Stimulated activated CD4-positive, alpha-beta T cell treated with anti-CD3 and anti-CD28 coated beads, Interleukin-4, amount 100 ng/mL, for 24 hours (primary cell): Measurements from ENCODE around the gene CALM3.
A peak's percentile ranks its signal among the peaks of the same experiment; 100 is the strongest.
"Not testable (repeated sequence)": the region's sequence is repeated elsewhere in the genome, so short reads cannot be mapped to it uniquely, and the experiment has no call there.

Source experiments
- DNase-seq: peaks from one replicate; pipeline ENCODE4 v3.0.0-alpha.2; 2020

The CALM3 gene

GRCh38 chr19:46601318-46602224 is at the start of gene CALM3:
Gene CALM3 (plus strand): TSS chr19:46601330. CDS start chr19:46601435, 105 bp downstream.
- DNase-seq, result peak; percentile 14

- DNase-seq, result no peak
Measured at GRCh38 chr19:46552891-46553290, 48.2 kb upstream of the CALM3 start.

- no peak for DNase-seq
Measured at GRCh38 chr19:46554161-46554560, 47.0 kb upstream of the CALM3 start.

- no peak for DNase-seq
Measured at GRCh38 chr19:46555628-46556280, 45.4 kb upstream of the CALM3 start.

GRCh38 chr19:46556471-46556870 is 44.7 kb upstream of the CALM3 start:
- not testable (repeated sequence) for DNase-seq

GRCh38 chr19:46559203-46559602 is 41.9 kb upstream of the CALM3 start:
- no peak for DNase-seq

- DNase-seq, result not testable (repeated sequence)
Measured at GRCh38 chr19:46559675-46560074, 41.5 kb upstream of the CALM3 start.

GRCh38 chr19:46564701-46565100 is 36.4 kb upstream of the CALM3 start:
- no peak for DNase-seq

GRCh38 chr19:46571495-46571894 is 29.6 kb upstream of the CALM3 start:
- no peak for DNase-seq

- no peak for DNase-seq
Measured at GRCh38 chr19:46573679-46574498, 27.2 kb upstream of the CALM3 start.

- DNase-seq, result peak; percentile 59
Measured at GRCh38 chr19:46574533-46574932, 26.6 kb upstream of the CALM3 start.

- DNase-seq, result no peak
Measured at GRCh38 chr19:46578450-46578849, 22.7 kb upstream of the CALM3 start.

- peak; percentile 64 for DNase-seq
Measured at GRCh38 chr19:46579361-46579879, 21.7 kb upstream of the CALM3 start.

- no peak for DNase-seq
Measured at GRCh38 chr19:46580247-46580646, 20.9 kb upstream of the CALM3 start.

- no peak for DNase-seq
Measured at GRCh38 chr19:46585539-46585938, 15.6 kb upstream of the CALM3 start.

GRCh38 chr19:46586294-46586693 is 14.8 kb upstream of the CALM3 start:
- no peak for DNase-seq

- DNase-seq, result no peak
Measured at GRCh38 chr19:46587861-46588260, 13.3 kb upstream of the CALM3 start.

GRCh38 chr19:46591254-46591653 is 9.9 kb upstream of the CALM3 start:
- DNase-seq, result no peak

GRCh38 chr19:46591870-46592269 is 9.3 kb upstream of the CALM3 start:
- no peak for DNase-seq

- no peak for DNase-seq
Measured at GRCh38 chr19:46596008-46596407, 5.1 kb upstream of the CALM3 start.

GRCh38 chr19:46598372-46598917 is 2.7 kb upstream of the CALM3 start:
- DNase-seq, result no peak

GRCh38 chr19:46599716-46600373 is 1.3 kb upstream of the CALM3 start:
- DNase-seq, result peak; percentile 6
